Kidney epithelial cell (primary cell): ENCODE results near the gene ACVRL1. TPM values are rescaled to one million over a fixed set of nuclear protein-coding genes. Genes with fewer than 3 reads are reported as not detected.

Source experiments
- DNase-seq: peaks from one replicate; pipeline ENCODE4 v3.0.0-alpha.2; 2010; ENCODE audit warnings: low read depth
- H3K27me3 ChIP-seq: 2 replicates; pipeline ENCODE4 v1.6.0; 2011; ENCODE audit warnings: low read length; ENCODE audit not compliant: control insufficient read depth, insufficient read depth
- H3K36me3 ChIP-seq: 2 replicates; pipeline ENCODE4 v1.5.1; 2011; ENCODE audit warnings: low read length; ENCODE audit not compliant: control insufficient read depth, insufficient read depth
- H3K4me3 ChIP-seq: 2 replicates; pipeline ENCODE4 v1.5.1; 2011; ENCODE audit warnings: low read depth, mild to moderate bottlenecking, control low read depth, low read length
- CTCF ChIP-seq: IDR thresholded peaks from 2 replicates; pipeline ENCODE4 v1.5.1; 2011; ENCODE audit warnings: mild to moderate bottlenecking, moderate library complexity, low read length, control low read depth, inconsistent platforms; ENCODE audit not compliant: insufficient read depth, poor library complexity, severe bottlenecking
- total RNA-seq: library from RNA; depleted of rRNA; stranded (reverse); fragments of >200 nt; gene quantifications from 2 replicates; pipeline ENCODE4 v1.2.3, GENCODE V29; 2015

Gene ACVRL1
- total RNA-seq, 1 donor from 2014 or later = 9.7 TPM

DNA sequence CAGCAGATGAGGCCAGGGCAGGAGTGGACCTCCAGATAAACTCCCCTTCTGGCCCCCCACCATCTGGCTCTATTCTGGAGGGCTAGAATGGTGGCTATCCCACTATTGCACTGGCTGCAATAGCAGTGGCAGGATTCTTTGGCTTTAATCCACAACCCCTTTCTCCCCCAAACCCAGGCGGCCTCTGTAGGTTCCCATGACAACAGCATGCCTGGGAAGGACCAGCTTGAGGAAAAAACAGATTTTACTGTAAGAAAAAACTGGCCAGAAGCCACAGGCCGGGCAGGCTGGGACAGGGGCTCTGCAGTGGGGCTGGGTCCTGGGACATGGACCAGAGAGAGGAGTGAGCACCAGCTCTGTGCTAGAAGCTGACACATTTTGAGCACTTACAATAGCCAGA is 30.6 kb downstream of the ACVRL1 start:
- H3K4me3 ChIP-seq = no peak overlapping the region
- H3K36me3 ChIP-seq = no peaks in the 10 kb centered on the region
- TF ChIP-seq CTCF = no peak
- no peak for DNase-seq
- no peaks in the 10 kb centered on the region for H3K27me3 ChIP-seq

DNA sequence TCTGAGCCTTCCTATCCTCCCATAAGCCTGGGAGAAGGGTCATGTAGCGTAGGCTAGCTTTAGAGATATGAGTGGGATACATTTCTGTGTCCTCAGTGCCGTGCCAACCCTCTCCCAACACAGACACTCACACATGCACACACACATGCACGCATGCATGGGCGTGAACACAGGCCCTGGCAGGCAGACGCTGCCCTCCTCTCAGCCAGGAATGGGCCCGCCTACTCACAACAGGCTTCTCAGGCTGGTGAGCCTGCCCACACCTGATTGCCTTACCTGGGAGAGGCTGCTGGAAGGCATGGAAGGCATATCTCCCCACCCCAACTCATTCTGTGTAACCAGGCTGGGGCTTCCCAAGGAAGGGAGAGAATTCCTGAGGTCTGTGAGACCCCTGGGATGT is 31.4 kb downstream of the ACVRL1 start:
- H3K36me3 ChIP-seq = no peaks in the 10 kb centered on the region
- no peak overlapping the region for H3K4me3 ChIP-seq
- TF ChIP-seq CTCF = no peak
- no peak for DNase-seq
- H3K27me3 ChIP-seq = no peaks in the 10 kb centered on the region

DNA sequence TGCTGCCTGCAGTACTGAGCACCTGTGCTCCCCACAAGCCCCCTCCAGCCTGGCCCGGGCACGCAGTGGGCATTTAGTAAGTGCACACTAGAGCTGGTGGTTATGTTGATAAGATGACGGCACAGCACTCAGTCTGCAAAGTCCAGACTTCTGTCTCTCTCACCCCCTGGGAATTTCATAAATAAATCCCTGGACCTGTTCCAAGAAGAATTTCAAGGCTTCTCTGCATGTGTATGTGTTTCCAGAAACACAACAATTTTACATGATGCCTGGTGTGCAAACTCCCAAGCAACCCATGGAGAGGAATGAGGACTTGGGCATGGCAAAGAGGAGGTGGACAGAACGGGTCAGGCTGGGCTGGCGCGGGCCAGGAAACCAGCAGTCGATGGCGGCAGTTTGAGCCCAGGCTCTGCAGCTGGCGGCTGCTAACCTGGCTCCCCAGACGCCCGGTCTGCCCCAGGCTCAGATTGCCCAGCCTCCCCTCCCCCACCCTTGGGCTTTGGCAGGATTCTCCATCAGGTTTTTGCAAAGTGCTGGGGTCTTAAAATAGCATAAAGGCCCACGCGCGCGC is 33.8 kb downstream of the ACVRL1 start:
- DNase-seq = no peak
- Histone ChIP-seq H3K4me3 (no peak overlapping the region), H3K36me3 (no peaks in the 10 kb centered on the region), H3K27me3 (no peaks in the 10 kb centered on the region)
- TF ChIP-seq CTCF = no peak

DNA sequence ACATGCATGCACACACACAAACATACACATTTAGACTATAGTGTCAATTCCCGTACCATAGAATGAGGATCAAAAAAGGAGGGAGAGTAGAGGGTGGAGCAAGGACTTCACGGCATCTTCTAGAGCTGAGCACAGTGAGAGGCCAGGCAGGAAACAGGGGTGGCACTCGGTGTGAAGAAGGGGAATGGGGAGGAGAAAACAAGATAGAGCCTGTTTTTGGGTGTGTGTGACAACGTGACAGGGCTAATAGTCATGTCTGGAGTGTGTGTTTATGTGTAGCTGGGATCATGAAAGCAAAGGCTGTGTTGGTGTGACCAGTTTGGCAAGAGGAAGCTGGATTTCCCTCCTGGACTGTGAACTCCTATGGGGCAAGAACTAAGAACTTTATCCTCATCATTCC is 34.3 kb downstream of the ACVRL1 start:
- Histone ChIP-seq H3K4me3 (no peak overlapping the region), H3K27me3 (no peaks in the 10 kb centered on the region), H3K36me3 (no peaks in the 10 kb centered on the region)
- DNase-seq = no peak
- no peak for TF ChIP-seq CTCF

GRCh38 chr12:51942056-51942455 is 34.8 kb downstream of the ACVRL1 start:
- TF ChIP-seq CTCF = no peak
- no peak for DNase-seq
- no peaks in the 10 kb centered on the region for H3K27me3 ChIP-seq
- no peak overlapping the region for H3K4me3 ChIP-seq
- H3K36me3 ChIP-seq = no peaks in the 10 kb centered on the region

- Histone ChIP-seq H3K27me3 (no peaks in the 10 kb centered on the region), H3K36me3 (no peaks in the 10 kb centered on the region), H3K4me3 (no peak overlapping the region)
- no peak for DNase-seq
- TF ChIP-seq CTCF = no peak
Measured at GRCh38 chr12:51942501-51943000, 35.2 kb downstream of the ACVRL1 start.
